Measurements from ENCODE around the gene SHLD1.

Gene SHLD1

GRCh38 chr20:5859608-5860007 is 109.4 kb downstream of the SHLD1 start:
- DNase-seq, result no peak

- DNase-seq, result no peak
Observed at GRCh38 chr20:5862703-5863039, 112.5 kb downstream of the SHLD1 start.

- DNase-seq, result no peak
Observed at GRCh38 chr20:5863040-5863833, 113.0 kb downstream of the SHLD1 start.

- no peak for DNase-seq
Observed at GRCh38 chr20:5864428-5864827, 114.2 kb downstream of the SHLD1 start.

- no peak for DNase-seq
Observed at GRCh38 chr20:5864873-5865587, 114.8 kb downstream of the SHLD1 start.

GRCh38 chr20:5865604-5866003 is 115.4 kb downstream of the SHLD1 start:
- no peak for DNase-seq

GRCh38 chr20:5870568-5870981 is 120.4 kb downstream of the SHLD1 start:
- DNase-seq, result no peak

GRCh38 chr20:5871459-5872410 is 121.5 kb downstream of the SHLD1 start:
- no peak for DNase-seq

GRCh38 chr20:5877128-5877527 is 126.9 kb downstream of the SHLD1 start:
- no peak for DNase-seq

- no peak for DNase-seq
Observed at GRCh38 chr20:5880326-5880725, 130.1 kb downstream of the SHLD1 start.

GRCh38 chr20:5881703-5882102 is 131.5 kb downstream of the SHLD1 start:
- no peak for DNase-seq

GRCh38 chr20:5882166-5882565 is 132.0 kb downstream of the SHLD1 start:
- DNase-seq, result no peak

GRCh38 chr20:5884465-5885335 is 134.5 kb downstream of the SHLD1 start:
- no peak for DNase-seq

- no peak for DNase-seq
Observed at GRCh38 chr20:5885866-5886265, 135.7 kb downstream of the SHLD1 start.

GRCh38 chr20:5886788-5887187 is 136.6 kb downstream of the SHLD1 start:
- DNase-seq, result peak; percentile 58

GRCh38 chr20:5887386-5887785 is 137.2 kb downstream of the SHLD1 start:
- DNase-seq, result no peak

- DNase-seq, result no peak
Observed at GRCh38 chr20:5888041-5888440, 137.8 kb downstream of the SHLD1 start.

GRCh38 chr20:5890773-5891441 is 140.7 kb downstream of the SHLD1 start:
- no peak for DNase-seq

- DNase-seq, result no peak
Observed at GRCh38 chr20:5893052-5893451, 142.9 kb downstream of the SHLD1 start.

- DNase-seq, result no peak
Observed at GRCh38 chr20:5893621-5894020, 143.4 kb downstream of the SHLD1 start.

- no peak for DNase-seq
Observed at GRCh38 chr20:5895626-5896025, 145.4 kb downstream of the SHLD1 start.

GRCh38 chr20:5899444-5899843 is 149.2 kb downstream of the SHLD1 start:
- DNase-seq, result no peak

Measured in NCI-H510A (cell line).